Breast epithelium (tissue), 3 donors: ENCODE data around the gene SIK2.

ENCODE experiments used
- POLR2A ChIP-seq: fragments of 450-650 bp; IDR thresholded peaks from one replicate; pipeline ENCODE4 v1.6.1; 2016; ENCODE audit warnings: antibody characterized with exemption, mild to moderate bottlenecking, moderate library complexity
- TF ChIP-seq, protein P1 (sequence below), 3 donors: fragments of 450-650 bp; IDR thresholded peaks; one replicate each; pipeline ENCODE4 v1.5.1; 2016 to 2017; ENCODE audit warnings: antibody characterized with exemption in 3 of 3, mild to moderate bottlenecking in 3 of 3, moderate library complexity in 3 of 3

DNA sequence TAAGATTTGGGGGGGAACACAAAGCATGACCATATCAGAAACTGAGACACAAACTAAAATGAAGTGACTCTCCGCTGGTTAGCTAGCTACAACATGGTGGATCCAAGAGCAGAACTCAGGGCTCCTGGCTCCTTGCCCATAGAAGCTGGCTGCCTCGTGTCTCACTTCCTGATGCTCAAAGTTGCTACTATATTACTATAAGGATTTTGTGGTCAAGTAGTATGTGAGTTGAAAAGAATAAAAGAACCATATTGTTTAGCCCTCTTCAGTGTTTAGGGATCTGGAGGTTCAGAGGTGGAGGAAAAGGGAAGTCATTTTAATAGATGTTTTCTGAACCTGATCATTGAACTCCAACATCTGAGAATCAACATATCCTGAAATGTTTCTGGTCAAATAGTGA is 16.9 kb upstream of the SIK2 start:
- TF ChIP-seq POLR2A = no peak
- TF ChIP-seq, protein P1, sequence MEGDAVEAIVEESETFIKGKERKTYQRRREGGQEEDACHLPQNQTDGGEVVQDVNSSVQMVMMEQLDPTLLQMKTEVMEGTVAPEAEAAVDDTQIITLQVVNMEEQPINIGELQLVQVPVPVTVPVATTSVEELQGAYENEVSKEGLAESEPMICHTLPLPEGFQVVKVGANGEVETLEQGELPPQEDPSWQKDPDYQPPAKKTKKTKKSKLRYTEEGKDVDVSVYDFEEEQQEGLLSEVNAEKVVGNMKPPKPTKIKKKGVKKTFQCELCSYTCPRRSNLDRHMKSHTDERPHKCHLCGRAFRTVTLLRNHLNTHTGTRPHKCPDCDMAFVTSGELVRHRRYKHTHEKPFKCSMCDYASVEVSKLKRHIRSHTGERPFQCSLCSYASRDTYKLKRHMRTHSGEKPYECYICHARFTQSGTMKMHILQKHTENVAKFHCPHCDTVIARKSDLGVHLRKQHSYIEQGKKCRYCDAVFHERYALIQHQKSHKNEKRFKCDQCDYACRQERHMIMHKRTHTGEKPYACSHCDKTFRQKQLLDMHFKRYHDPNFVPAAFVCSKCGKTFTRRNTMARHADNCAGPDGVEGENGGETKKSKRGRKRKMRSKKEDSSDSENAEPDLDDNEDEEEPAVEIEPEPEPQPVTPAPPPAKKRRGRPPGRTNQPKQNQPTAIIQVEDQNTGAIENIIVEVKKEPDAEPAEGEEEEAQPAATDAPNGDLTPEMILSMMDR (IDR thresholded peaks at IDR 0.05) = no peak
